Measurements from ENCODE around the gene FARS2. TPM values are rescaled to one million over a fixed set of nuclear protein-coding genes. Genes with fewer than 3 reads are reported as not detected.

Gene FARS2
- total and polyA plus RNA-seq, 9 of the 15 experiments (the other 6 are each of a cell fraction or from before 2014, with no cell fraction given), result 16.5 to 62.2 (median 27.0) TPM

GRCh38 chr6:5305968-5306626, 44.8 kb downstream of the FARS2 start:
- Histone ChIP-seq H3K9ac (ENCODE audit: insufficient read depth in 1 of 2, low read depth in 2 of 2, low read length in 2 of 2) (no peak overlapping the region), H2AFZ (ENCODE audit: low read depth, low read length) (no peak overlapping the region), H3K9me3 (replicated peaks; ENCODE audit: control insufficient read depth, insufficient read depth, low read depth, low read length) (no peaks in the 10 kb centered on the region), H3K36me3 (ENCODE audit: control insufficient read depth, insufficient read depth, low read length) (0 out of 3 replicates have a peak, but pooled peaks cover 4% of the 10 kb centered on the region), H3K79me2 (ENCODE audit: control insufficient read depth, insufficient read depth, low read length) (peaks cover 51% of the 10 kb centered on the region), H3K27ac (ENCODE audit: extremely low read depth, low read depth, low read length) (no peak overlapping the region), H3K4me3 (no peak overlapping the region), H3K4me2 (ENCODE audit: insufficient read depth, low read length) (no peak overlapping the region), H3K27me3 (ENCODE audit: control insufficient read depth in 2 of 2, insufficient read depth in 2 of 2, low read length in 2 of 2) (no peaks in the 10 kb centered on the region), H3K4me1 (replicated peaks in 1 of 2; ENCODE audit: control insufficient read depth in 2 of 2, insufficient read depth in 2 of 2, low read length in 2 of 2) (peaks cover 14 to 24% of the 10 kb centered on the region in 2 experiments; a peak in 4 of 5 replicates), H3K9me1 (ENCODE audit: control insufficient read depth, insufficient read depth, low read length) (no peaks in the 10 kb centered on the region), H4K20me1 (replicated peaks; ENCODE audit: control insufficient read depth, insufficient read depth, low read length) (no peaks in the 10 kb centered on the region)
- DNase-seq (ENCODE audit: extremely low read depth in 1 of 4, low spot score in 3 of 4) (no peak), FAIRE-seq (no peak), ATAC-seq (no peak)
- WGBS (ENCODE audit: insufficient coverage, low coverage, missing lambda C conversion rate), result 46% methylated on average over 5 of the region's 5 CpGs
- TF ChIP-seq HOXB6 (CRISPR knock-in tag; IDR thresholded peaks at IDR 0.05; ENCODE audit: borderline replicate concordance), result no peak
- no peak for TF ChIP-seq PBX2 (CRISPR knock-in tag; IDR thresholded peaks at IDR 0.05; ENCODE audit: low read depth)
- TF ChIP-seq PBX2 (tag; conservative IDR thresholded peaks at IDR 0.05; ENCODE audit: low read depth), result 0 out of 2 replicates have a peak, but pooled peaks have one; percentile 24
- peak; percentile 13 for TF ChIP-seq MEIS2 (IDR thresholded peaks at IDR 0.05; ENCODE audit: partially characterized antibody)
- intact Hi-C loops (cut with micrococcal nuclease) (no loop called here), in situ Hi-C loops (cut with MboI) (no loop called here)
- ChIA-PET POLR2A (interaction anchor here (2.5 kb wide), 1 partner anchor 8 kb away, joined by 6 read pairs; no protein-coding TSS in a partner anchor), CTCF (ENCODE audit: low intra/inter-chr PET ratio) (no interaction called here)
- no TSS peak for BruUV-seq (replicated peaks)
